ENCODE measurements around the gene SNRPA. TPM values are rescaled to one million over a fixed set of nuclear protein-coding genes. Genes with fewer than 3 reads are reported as not detected.

The SNRPA gene
- total and polyA plus RNA-seq, 2 of the 13 experiments (the other 11 are each of a cell fraction or from before 2014, with no cell fraction given) = 59.6 to 162 TPM

DNA sequence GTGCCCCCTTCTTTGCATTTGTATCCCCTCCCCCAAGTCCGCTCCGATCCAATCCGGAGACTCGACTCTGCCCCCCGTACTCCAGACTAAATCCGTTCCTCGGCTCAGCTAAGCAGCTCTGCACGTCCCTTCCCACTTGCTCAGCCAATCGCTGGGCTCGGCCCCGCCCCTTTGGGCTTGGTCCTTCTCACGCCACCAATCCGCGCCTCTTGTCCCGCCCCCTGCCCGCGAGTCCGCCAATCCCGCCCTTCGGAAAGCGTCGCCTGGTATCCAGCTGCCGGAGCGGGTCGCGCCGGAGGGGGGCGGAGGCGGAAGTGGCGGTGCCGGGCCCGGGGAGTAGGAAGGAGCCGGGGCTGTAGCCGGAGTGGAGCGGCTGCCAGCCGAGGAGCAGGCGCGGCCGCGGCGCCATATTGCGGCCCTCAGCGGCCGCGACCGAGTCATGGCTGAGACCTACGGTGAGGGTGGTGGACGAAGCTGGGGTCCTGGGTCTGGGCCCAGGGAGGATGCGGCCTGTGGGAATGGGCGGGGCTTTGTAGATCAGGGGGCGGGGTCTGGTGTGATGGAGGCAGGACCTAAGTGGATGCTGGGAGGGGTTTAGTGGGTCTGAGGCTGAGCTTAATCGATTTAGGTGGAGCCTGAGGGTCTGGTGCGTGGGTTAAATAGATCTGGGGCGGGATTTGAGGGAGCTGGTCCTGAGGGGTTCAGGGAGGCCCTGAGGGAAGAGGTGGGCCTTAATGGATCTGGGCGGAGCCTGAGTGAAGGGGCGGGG, 27.1 kb downstream of the SNRPA start, which contains the start of gene RAB4B (continued):
- TF ChIP-seq, protein P1, sequence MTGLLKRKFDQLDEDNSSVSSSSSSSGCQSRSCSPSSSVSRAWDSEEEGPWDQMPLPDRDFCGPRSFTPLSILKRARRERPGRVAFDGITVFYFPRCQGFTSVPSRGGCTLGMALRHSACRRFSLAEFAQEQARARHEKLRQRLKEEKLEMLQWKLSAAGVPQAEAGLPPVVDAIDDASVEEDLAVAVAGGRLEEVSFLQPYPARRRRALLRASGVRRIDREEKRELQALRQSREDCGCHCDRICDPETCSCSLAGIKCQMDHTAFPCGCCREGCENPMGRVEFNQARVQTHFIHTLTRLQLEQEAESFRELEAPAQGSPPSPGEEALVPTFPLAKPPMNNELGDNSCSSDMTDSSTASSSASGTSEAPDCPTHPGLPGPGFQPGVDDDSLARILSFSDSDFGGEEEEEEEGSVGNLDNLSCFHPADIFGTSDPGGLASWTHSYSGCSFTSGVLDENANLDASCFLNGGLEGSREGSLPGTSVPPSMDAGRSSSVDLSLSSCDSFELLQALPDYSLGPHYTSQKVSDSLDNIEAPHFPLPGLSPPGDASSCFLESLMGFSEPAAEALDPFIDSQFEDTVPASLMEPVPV (CRISPR knock-in tag; IDR thresholded peaks at IDR 0.05) = peak; percentile 40; the same call in 1 of the 2 replicates
- TF ChIP-seq ZNF709 (CRISPR knock-in tag; IDR thresholded peaks at IDR 0.05) (peak; percentile 24; the same call in 1 of the 2 replicates), ZNF619 (CRISPR knock-in tag; IDR thresholded peaks at IDR 0.05) (0 out of 2 replicates have a peak, but pooled peaks have one; percentile 38), SRSF1 (optimal IDR thresholded peaks at IDR 0.05; ENCODE audit: low read depth, low read length) (peak; percentile 68), CC2D1A (CRISPR knock-in tag; IDR thresholded peaks at IDR 0.05) (no peak), ZNF674 (CRISPR knock-in tag; IDR thresholded peaks at IDR 0.05; ENCODE audit: low read depth) (no peak), ZFP41 (CRISPR knock-in tag; IDR thresholded peaks at IDR 0.05; ENCODE audit: borderline replicate concordance) (no peak), ZNF44 (CRISPR knock-in tag; IDR thresholded peaks at IDR 0.05) (no peak), EP300 (IDR thresholded peaks at IDR 0.05; ENCODE audit: low read depth in 2 of 2, low read length in 2 of 2) (no peak), EP300 (CRISPR knock-in tag; IDR thresholded peaks at IDR 0.05; ENCODE audit: borderline replicate concordance) (no peak), AHR (CRISPR knock-in tag; IDR thresholded peaks at IDR 0.05) (no peak), CREB1 (IDR thresholded peaks at IDR 0.05) (peak; percentile 76), CREB1 (CRISPR knock-in tag; IDR thresholded peaks at IDR 0.05) (no peak), ZFYVE20 (CRISPR knock-in tag; IDR thresholded peaks at IDR 0.05; ENCODE audit: borderline replicate concordance, low read depth) (0 out of 2 replicates have a peak, but pooled peaks have one; percentile 38), ZNF460 (CRISPR knock-in tag; IDR thresholded peaks at IDR 0.05; ENCODE audit: borderline replicate concordance) (no peak), HNRNPK (IDR thresholded peaks at IDR 0.05; ENCODE audit: low read depth, low read length, poor library complexity, severe bottlenecking) (peak; percentile 80), SALL2 (CRISPR knock-in tag; IDR thresholded peaks at IDR 0.05) (peak; percentile 77), ZNF605 (CRISPR knock-in tag; IDR thresholded peaks at IDR 0.05) (peak; percentile 81), ZFX (CRISPR knock-in tag; IDR thresholded peaks at IDR 0.05; ENCODE audit: low read depth) (peak; percentile 94), XBP1 (CRISPR knock-in tag; IDR thresholded peaks at IDR 0.05) (no peak), ZNF451 (CRISPR knock-in tag; IDR thresholded peaks at IDR 0.05) (no peak), DMAP1 (CRISPR knock-in tag; IDR thresholded peaks at IDR 0.05) (no peak), ZNF83 (CRISPR knock-in tag; IDR thresholded peaks at IDR 0.05; ENCODE audit: borderline replicate concordance) (peak; percentile 35; the same call in 1 of the 2 replicates), ZNF713 (CRISPR knock-in tag; IDR thresholded peaks at IDR 0.05) (no peak)
- TF ChIP-seq, protein P2, sequence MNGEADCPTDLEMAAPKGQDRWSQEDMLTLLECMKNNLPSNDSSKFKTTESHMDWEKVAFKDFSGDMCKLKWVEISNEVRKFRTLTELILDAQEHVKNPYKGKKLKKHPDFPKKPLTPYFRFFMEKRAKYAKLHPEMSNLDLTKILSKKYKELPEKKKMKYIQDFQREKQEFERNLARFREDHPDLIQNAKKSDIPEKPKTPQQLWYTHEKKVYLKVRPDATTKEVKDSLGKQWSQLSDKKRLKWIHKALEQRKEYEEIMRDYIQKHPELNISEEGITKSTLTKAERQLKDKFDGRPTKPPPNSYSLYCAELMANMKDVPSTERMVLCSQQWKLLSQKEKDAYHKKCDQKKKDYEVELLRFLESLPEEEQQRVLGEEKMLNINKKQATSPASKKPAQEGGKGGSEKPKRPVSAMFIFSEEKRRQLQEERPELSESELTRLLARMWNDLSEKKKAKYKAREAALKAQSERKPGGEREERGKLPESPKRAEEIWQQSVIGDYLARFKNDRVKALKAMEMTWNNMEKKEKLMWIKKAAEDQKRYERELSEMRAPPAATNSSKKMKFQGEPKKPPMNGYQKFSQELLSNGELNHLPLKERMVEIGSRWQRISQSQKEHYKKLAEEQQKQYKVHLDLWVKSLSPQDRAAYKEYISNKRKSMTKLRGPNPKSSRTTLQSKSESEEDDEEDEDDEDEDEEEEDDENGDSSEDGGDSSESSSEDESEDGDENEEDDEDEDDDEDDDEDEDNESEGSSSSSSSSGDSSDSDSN (CRISPR knock-in tag; IDR thresholded peaks at IDR 0.05) = peak; percentile 66
- TF ChIP-seq, protein P3, sequence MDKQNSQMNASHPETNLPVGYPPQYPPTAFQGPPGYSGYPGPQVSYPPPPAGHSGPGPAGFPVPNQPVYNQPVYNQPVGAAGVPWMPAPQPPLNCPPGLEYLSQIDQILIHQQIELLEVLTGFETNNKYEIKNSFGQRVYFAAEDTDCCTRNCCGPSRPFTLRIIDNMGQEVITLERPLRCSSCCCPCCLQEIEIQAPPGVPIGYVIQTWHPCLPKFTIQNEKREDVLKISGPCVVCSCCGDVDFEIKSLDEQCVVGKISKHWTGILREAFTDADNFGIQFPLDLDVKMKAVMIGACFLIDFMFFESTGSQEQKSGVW (CRISPR knock-in tag; IDR thresholded peaks at IDR 0.05; ENCODE audit: borderline replicate concordance) = no peak
- TF ChIP-seq, protein P4, sequence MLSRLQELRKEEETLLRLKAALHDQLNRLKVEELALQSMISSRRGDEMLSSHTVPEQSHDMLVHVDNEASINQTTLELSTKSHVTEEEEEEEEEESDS (CRISPR knock-in tag; IDR thresholded peaks at IDR 0.05; ENCODE audit: borderline replicate concordance) = no peak

Data from HepG2 (cell line).